ENCODE data around the gene TRMT61A.
"Not testable (repeated sequence)": the region's sequence is repeated elsewhere in the genome, so short reads cannot be mapped to it uniquely, and the experiment has no call there.

TRMT61A gene

DNA sequence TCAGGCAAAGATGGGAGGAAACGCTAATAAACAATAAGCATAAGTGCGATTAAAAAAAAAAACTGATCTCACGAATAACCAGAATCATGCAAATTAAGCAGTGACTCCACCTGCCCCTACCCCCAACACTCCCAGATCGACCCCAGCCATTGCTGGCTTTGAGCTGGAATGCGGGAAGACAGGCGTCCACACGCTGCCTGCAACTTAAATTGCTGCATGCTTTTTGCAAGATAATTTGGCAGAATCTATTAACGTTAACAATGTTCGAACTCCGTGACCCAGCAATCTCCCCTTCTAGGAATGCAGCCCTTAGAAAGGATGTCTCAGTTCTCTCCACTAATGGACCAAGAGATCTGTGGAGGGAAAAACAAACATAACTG is 5.4 kb upstream of the TRMT61A start:
- no peak for DNase-seq

DNA sequence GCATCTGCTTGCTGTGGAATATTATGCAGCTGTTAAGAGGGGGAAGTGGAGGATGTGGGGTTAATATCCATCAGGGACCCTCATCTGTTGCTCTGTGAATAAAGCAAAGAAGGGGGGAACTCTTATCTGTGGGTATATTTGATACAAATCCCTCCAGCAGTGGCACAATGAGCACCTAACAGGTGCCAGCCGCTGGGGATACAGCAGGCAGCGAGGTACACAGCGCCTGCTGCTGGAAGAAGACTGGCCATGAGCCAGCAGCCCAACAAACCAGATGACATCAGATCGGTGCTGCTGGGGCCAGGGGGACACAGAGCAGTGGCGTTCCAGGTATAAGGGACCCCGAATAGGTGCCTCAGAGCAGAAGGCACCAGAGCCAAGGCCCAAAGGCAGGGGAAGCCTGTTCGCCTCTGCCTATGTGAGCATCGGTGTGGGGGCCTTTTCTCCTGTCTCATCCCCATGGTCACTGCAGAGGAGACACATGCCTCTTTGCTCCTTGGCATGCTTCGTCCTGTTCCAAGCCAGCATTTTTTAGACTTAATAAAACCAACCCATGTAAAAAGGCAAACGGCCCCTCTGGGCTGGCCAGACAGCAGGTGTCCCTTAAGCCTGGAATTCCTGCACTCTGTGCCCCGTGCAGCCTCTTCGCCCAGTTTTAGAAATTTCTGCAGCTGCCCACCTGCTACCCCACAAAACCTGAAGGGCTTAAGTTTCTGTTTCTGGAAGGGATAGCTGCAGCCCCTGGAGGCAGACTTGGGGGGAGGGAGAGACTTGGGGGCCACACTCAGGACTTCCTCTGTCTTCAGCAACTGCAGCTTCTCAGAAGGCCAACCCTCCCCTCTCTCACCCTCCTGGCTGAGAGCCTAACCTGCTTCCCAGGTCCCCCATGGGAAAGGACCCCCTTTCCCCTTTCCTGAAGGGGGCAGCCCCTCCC is 4.7 kb upstream of the TRMT61A start:
- no peak for DNase-seq

DNA sequence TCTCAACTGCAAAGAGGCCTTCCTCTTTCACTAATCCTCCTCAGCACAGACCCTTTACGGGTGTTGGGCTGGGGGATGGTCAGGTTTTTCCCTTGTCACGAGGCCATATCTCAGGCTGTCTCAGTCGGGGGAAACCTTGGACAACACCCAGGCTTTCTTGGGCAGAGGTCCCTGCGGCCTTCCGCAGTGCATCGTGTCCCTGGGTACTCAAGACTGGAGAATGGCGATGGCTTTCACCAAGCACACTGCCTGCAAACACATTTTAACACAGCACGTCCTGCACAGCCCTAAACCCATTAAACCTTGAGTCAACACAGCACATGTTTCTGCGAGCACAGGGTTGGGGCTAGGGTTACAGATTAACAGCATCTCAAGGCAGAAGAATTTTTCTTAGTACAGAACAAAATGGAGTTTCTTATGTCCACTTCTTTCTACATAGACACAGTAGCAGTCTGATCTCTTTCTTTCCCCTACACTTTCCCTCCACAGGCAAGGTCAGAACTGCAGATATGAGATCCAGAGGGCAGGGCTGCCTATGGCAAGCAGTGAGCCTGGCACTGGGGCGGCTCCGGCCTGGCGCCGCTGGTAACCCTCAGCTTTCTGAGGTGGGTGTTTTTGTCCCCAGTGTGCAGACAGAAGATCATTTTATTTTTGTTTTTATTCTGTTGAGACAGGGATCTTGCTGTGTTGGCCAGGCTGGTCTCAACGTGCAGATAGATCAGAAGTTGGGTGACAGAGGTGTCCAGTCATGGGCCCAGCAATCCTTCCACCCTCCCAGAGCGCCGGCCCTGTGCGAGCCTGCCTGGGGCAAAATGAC is 3.4 kb upstream of the TRMT61A start:
- not testable (repeated sequence) for DNase-seq

DNA sequence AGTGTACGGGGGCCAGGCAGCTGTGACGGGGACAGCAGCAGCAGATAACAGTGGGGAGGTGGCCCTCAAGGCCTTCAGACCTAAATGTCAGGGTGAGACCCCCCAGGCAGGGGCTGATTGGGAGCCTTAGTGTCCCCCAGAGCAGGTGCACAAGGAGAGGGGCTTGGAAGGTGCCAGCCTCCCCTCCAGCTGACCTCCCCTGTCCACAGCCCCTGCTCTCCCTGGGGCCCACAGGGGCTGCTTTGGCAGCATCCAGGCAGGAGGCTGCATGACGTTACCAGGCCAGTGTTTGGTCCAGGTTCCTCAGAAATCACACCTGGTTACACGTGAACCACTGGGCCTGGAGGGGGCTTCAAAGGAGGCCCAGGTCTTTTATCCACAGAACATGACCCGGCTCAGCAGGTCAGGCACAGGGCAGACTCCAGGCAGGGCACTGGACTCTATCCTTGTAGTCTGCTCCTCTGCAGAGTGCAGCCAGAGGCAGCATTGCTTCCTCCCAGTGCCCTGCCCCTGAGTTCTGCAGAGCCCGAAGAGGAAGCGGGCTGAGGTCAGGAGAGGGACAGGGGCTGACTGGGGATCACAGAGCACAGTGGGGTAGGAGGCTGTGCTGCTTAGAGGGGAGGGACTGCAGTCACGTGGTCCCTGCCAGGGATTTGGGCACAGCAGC is 2.6 kb upstream of the TRMT61A start:
- DNase-seq, result peak; percentile 37

DNA sequence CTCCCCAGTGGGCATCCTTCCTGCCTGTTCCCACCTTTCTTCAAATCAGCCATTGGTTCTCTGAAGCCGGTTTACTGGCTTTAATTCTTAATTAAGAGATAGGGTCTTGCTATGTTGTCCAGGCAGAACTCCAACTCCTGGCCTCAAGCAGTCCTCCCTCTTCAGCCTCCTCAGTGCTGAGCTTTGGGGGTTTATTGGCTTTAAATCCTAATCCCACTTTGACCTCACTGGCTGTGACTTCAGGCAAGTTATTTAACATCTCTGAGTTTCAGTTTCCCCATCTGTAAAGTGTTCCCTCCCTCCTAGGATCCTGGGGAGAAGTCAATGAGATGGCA is 2.1 kb upstream of the TRMT61A start:
- DNase-seq, result no peak

DNA sequence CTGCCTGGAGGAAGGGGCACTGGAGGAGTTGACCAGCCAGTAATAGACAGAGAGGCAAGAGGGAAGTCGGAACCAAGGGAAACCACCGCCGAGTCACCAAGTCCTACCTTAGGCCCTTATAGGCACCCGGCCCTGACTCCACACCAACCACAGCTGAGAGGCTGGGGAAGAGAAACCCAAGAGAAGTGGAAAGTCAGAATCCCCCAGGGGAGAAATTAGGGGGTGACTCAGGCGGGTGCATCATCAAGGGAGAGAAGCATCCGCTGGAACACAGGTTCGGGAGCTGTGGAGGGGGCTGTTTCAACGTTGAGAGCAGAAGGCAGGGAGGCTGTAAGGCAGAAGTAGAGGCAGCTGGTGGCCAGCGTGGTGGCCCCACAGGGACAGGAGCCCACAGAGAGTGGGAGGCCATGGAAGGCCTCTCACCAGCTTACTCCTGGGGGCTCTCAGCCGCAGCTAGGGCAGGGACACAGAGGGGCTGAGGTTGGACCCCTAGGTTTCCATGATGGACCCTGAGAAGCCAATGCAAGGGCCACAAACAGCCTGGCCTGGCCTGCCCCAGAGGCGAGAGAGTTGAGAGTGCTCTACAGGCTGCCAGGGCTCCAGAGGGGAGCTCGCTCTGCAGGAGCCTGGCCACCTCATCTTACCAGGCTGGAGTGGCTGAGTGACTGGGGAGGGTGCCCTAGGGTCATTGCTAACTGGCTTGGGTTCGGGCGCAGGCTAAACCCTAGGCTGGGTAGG is 1.4 kb upstream of the TRMT61A start:
- no peak for DNase-seq

DNA sequence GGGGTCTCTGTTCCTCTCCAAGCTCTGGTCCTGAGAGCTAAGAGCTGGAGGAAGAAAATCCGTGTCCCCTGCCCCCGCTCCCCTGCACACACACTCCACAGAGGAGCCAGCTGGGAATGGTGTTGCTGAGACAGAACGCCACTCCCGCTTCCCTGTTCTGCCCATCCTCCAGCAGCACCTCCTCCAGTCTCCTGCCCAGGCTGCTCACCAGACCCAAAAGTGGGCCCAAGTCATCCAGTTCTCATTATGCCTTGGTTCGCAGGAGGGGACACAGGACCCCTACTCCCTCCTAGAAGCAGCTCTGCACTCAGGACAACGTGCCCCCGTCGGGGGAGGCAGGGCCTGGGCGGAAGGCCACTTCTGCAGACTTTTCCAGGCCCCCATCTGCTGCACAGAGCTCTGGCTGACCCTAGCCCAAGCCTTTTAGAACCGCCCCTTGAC is 830 bp upstream of the TRMT61A start:
- DNase-seq, result no peak

DNA sequence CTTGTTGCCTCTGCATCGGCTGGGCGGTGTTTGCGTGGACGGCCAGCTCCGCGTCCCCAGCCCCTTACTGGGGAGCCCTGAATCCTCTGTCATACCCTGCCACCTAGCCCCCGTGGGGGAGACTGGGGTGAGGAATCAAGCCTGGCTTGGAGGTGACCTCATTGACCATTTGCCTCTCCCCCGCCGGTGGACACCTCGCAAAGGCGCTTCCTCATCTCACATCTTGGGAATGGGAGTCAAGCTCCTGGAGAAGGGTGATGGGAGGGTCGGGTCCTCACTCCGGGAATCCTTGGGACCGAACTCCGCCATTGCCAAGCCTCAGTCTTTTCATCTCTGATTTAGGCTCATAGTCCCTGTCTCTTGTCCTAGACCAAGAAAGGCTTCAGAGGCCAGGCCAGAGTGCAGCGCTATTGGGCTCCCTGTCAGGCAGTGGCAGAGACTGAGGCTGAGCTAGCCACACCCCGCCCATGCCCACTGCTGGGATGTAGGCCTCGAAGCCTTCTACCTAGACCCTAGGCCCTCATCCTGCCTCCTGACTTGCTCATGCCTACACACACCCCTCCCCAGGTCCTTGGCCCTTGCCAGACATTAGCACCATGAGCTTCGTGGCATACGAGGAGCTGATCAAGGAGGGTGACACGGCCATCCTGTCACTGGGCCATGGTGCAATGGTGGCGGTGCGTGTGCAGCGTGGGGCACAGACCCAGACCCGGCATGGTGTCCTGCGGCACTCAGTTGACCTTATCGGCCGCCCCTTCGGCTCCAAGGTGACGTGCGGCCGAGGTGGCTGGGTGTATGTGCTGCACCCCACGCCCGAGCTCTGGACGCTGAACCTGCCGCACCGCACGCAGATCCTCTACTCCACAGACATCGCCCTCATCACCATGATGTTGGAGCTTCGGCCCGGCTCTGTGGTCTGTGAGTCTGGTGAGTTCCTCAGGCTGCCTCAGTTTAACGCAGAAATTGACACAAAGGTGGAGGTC is 678 bp downstream of the TRMT61A start:
- no peak for DNase-seq

DNA sequence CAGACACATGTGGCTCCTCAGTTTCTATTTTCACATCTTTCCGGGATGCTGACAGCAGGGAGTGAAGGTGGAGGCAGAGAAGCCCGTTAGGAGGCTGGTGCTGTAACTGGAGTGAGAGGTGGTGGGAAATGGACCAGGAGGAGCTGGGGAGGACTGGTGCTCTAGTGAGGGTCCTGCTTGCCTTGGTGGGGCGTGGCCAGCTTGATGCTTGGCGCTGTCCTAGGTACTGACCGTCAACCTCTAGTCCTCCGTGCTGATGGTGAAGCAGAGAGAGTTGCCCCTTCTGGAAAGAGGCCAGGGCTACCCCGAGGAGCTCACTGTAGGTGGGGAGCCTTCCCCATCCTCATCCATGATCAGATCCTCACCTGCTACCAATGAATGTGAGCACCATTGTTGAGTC is 1.4 kb downstream of the TRMT61A start:
- DNase-seq, result no peak

DNA sequence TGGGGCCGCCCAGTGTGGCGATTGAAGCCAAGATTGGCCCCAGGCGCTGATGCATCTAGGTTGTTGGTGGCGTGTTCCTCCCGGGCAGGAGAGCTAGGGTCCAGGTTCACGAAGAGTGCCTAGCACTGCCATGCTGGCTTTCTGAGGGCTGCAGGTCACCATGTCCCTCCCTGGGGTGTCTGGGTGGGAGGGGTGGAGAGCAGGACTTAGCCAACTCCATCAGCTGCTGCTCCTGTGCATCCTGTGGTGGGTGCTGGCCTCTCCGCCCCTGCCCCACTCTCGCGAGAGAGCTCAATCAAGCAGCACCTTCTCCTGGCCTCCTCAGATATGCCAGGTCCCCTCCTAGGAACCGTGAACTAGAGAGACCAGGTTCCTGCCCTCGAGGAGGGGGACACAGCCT is 1.8 kb downstream of the TRMT61A start:
- no peak for DNase-seq

DNA sequence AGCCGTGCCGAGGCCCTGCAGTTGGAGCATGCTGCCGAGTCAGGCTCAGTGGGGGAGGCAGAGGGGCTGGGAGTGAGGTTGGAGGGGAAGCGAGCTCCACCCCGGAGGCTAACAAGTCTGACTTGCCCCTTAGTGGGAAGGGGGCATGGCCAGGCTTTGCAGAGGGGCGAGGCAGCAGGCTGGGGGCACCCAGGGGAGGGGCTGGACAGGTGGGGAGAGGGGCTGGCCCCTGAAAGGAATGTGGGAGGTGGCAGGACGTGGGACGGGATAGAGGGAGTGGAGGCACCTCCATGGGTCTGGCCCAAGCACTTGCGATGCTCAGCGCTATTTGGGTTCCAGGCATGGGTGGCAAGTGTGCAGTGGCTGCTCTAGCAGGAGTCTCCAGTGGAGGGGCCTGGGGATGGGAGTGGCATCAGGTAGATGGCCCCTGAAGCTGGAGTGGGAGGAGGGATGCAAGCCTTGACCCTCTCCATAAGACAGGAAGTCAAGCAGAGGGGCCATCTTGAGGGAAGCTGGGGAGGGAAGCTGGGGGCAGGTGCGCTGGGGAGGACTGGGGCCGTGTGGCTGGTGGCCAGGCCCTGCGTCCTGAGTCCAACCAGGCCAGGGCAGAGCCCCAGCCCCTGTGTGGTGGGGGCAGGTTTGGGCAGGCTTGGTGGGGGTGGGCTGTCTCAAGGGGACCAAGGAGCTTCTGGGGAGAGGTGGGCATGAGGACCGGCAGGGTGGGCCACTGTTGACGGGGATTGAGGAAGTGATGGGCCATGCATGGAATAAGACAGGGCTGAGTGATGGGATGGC is 2.6 kb downstream of the TRMT61A start:
- DNase-seq, result no peak

DNA sequence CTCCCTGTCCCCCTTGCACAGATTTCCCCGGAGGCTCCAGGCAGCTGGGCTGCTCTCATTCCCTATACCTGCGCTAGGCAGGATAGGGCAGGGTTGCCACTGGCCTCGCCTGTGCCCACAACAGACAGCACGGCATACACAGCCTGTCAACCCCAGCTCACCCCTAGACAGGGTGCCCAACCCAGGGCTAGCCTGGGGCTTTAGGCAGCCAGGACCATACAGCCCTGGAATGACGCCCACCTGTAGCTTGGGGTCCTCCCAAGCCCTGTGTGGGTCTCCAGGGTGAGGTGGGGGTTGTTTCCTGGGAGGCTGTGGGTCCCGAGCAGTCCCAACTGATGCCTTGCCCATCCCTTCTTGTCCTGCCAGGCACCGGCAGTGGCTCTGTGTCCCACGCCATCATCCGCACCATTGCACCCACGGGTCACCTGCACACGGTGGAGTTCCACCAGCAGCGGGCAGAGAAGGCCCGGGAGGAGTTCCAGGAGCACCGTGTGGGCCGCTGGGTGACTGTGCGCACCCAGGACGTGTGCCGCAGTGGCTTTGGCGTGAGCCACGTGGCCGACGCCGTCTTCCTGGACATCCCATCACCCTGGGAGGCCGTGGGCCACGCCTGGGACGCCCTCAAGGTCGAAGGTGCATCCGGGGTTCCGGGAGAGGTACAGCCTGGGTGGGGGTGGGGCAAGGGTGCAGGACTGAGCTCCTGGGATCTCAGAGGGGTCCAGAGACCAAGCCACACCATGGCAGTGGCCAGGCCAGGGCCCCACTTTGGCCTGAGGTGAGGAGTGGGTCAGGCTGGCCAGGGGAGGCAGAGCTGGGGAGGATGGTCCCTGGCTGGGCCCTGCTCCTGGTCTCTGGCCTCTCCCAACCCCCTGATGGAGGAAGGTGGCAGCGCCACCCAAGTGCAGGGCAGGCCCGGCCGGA is 3.5 kb downstream of the TRMT61A start:
- no peak for DNase-seq

DNA sequence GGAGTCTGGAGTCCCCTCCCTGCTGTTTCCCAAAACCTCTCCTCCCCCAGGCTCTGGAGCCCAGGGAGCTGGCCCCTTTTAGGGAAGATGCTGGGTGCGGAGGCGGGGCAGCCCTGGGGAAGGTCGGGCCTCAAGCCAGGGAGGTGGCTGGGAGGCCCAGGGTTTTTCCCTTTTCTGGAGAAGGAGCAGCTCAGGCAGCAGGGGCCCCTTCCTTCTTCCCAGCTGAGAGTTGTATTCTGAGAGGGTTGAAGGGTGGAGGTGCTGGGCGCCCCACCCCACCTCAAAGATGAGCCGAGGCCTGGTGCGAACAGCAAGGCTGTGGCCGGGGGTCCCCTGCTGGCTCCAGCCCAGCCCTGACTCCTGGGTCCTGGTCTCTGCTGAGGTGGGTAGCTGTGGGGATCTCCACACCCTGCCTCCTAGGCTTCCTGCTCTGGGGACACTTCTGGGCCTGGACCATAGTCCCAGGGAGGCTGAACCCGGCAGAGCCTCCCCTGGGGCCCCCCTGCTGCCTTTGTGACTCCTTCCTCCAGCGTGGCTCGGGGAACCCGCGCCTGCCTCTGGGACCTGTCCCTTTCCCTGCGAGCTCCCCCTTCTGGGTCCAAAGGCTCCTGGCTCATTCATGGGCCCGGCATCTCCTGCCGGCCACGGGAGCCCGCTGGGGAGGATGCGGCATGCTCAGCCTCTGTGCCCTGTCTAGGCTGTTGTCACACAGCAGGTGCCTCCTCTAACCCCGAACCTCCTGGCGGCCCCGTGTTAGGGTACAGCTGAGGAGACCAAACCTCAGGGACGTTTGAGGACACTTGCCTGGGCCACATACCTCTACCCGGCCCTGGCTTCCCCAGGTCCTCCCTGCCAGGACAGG is 4.4 kb downstream of the TRMT61A start:
- no peak for DNase-seq

DNA sequence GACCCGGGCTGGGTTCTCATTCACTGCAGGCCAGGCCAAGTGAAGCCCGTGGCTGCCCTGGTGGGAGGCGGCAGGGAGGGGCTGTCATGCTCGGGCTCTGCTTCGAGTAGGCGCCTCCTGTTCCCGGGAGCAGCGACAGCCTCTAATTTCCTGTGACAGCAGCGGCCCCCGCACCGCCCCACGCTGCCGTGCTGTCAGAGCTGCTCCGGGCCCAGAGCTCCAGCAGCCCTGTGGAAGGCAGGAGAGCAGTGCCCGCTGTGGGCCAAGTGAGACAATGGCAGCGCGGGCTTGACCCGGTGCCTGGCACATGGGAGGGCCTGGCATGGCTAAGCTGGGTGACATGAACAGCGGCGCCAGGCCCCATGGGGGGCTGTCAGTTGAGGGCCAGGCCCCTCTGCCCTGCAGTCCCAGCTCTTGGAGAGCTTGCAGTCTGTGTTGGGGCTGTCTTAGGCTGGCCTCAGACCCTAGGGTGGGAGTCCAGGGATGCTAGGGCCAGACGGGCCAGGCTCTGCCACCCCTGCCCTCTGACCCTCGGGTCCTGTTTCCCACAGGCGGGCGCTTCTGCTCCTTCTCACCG is 5.1 kb downstream of the TRMT61A start:
- no peak for DNase-seq

DNA sequence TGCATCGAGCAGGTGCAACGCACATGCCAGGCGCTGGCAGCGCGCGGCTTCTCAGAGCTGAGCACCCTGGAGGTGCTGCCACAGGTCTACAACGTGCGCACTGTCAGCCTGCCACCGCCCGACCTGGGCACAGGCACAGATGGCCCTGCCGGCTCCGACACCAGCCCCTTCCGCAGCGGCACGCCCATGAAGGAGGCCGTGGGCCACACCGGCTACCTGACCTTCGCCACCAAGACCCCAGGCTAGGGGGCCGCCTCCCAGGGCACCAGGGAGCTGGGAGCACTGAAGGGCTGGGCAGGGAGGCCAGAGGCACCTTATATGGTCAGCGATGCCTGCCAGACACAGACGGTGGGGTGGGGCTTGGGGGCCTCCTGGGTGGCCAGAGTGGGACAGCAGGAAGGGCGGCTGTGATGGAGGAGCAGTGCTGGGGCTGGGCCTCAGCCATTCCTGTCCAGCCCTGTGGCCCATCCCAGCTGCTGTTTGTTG is 5.6 kb downstream of the TRMT61A start:
- DNase-seq, result no peak

DNA sequence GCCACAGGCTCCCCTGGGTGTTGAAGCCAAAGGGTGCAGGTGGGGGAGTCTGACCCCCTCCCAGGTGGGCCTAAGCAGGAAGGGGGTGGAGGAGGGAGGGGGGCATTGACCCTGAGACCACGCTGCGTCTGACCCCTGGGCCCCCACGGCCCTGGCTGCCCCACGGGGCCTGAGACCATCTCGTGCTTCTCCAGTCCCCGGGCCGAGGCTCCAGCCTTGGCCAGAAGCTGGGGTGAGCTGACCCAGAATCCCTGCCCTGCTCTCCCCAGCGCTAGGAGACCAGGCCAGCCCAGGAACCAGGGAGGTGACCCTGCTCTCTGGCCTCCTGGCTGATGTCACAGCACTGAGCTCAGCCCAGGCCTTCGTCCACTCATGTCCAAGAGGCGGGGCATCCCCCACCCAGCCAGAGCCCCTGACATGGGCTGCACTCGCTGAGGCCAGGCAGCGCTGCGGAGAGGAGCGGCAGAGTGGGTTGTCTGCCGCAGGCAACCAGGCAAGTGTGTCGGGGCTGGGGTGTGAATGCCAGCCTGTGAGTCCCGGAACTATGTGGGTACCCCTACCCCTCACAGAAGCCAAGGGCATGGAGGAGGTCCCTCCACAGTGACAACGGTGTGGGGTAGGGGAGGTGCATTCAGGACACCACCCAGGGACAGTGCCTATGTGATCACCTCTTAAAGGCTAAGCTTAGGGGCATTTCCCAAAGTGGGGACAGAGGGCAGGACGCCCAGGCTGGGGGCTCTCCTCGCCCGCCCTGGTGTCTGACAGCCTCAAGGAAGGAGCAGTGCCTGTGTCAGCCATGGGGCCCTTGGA is 6.3 kb downstream of the TRMT61A start:
- DNase-seq, result no peak

DNA sequence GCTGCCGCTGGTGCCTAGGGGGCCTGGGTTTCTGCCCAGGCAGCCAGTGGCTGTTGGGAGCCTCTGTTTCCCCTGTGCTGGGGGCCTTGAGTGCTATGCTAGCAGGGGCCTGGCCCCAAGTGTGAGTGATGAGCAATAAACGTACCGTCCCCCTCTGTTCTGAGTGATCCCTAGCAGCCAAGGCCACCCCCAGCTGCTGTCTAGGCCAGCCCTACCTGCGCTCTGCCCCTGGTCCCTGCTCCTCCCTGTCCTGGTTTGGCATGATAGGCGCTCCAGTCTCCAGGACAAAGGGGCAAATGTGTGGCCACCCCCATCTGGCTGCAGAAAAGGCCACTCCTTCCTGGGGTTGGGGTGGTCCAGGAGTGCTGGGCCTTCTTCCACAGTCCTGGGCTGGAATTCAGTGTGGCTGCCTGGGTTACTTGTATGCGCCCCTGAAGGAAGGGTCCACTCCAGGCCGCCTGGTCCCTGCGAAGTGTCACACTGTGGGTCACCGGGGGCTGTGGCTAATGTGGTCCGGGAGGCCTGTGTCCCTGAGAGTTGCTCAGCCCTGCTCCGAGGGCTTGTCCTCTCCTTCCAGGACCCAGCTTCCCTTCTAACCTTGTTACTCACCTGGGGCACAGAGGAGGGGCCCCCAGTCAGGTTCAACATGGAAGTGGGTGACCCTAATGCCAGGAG is 7.0 kb downstream of the TRMT61A start:
- no peak for DNase-seq
